Measurements from ENCODE around the gene C1orf115.
"Not testable (repeated sequence)": the region's sequence is repeated elsewhere in the genome, so short reads cannot be mapped to it uniquely, and the experiment has no call there.

Gene C1orf115

GRCh38 chr1:220726634-220727033 is 36.5 kb downstream of the C1orf115 start:
- DNase-seq (ENCODE audit: low read depth) = no peak

- DNase-seq (ENCODE audit: low read depth) = no peak
Observed at GRCh38 chr1:220727519-220727918, 37.4 kb downstream of the C1orf115 start.

GRCh38 chr1:220730486-220730885 is 40.3 kb downstream of the C1orf115 start:
- no peak for DNase-seq (ENCODE audit: low read depth)

GRCh38 chr1:220732137-220732536 is 42.0 kb downstream of the C1orf115 start:
- no peak for DNase-seq (ENCODE audit: low read depth)

GRCh38 chr1:220732621-220733020 is 42.5 kb downstream of the C1orf115 start:
- no peak for DNase-seq (ENCODE audit: low read depth)

- DNase-seq (ENCODE audit: low read depth) = peak; percentile 64
Observed at GRCh38 chr1:220733086-220733601, 43.0 kb downstream of the C1orf115 start.

GRCh38 chr1:220734571-220735326 is 44.6 kb downstream of the C1orf115 start:
- DNase-seq (ENCODE audit: low read depth) = no peak

GRCh38 chr1:220736283-220736682 is 46.1 kb downstream of the C1orf115 start:
- DNase-seq (ENCODE audit: low read depth) = not testable (repeated sequence)

GRCh38 chr1:220741349-220741748 is 51.2 kb downstream of the C1orf115 start:
- no peak for DNase-seq (ENCODE audit: low read depth)

GRCh38 chr1:220741825-220742224 is 51.7 kb downstream of the C1orf115 start:
- DNase-seq (ENCODE audit: low read depth) = no peak

- DNase-seq (ENCODE audit: low read depth) = no peak
Observed at GRCh38 chr1:220742520-220742919, 52.4 kb downstream of the C1orf115 start.

GRCh38 chr1:220746851-220747250 is 56.7 kb downstream of the C1orf115 start:
- no peak for DNase-seq (ENCODE audit: low read depth)

- DNase-seq (ENCODE audit: low read depth) = no peak
Observed at GRCh38 chr1:220747437-220748088, 57.4 kb downstream of the C1orf115 start.

- DNase-seq (ENCODE audit: low read depth) = no peak
Observed at GRCh38 chr1:220748089-220748934, 58.1 kb downstream of the C1orf115 start, which contains the start of gene MTARC2. Gene MTARC2 (plus strand): TSS chr1:220748322. CDS start chr1:220748532, 210 bp downstream.
